ENCODE measurements around the gene LRRC25.
"Not testable (repeated sequence)": the region's sequence is repeated elsewhere in the genome, so short reads cannot be mapped to it uniquely, and the experiment has no call there.

The LRRC25 gene

GRCh38 chr19:18402455-18403248 is 5.2 kb upstream of the LRRC25 start:
- DNase-seq (ENCODE audit: low read depth) = not testable (repeated sequence)

DNA sequence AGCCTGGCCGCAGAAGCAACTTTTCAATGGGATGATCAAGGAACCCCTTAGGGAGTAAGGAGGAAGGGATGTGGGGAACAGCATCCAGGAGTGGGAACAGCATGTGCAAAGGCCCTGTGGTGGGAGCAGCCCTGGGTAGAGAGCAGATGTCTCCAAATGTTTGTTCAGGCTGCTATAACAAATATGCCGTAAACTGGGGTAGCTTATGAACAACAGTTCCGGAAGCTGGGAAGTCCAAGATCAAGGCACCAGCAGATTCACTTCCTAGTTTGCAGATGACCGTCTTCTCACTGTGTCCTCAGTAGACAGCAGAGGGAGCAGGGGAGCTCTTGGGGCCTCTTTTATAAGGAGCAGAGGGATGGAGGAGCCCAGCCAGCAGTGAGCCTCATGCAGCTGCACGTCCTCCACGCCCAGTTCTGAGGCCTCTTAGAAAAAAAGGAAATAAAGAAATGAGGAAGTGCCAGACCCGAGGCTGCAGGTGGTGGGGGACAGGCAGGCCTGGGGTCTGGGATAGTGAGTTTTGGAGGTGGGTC is 4.2 kb upstream of the LRRC25 start:
- peak; percentile 85 for DNase-seq (ENCODE audit: low read depth)

GRCh38 chr19:18399008-18399407 is 1.6 kb upstream of the LRRC25 start:
- no peak for DNase-seq (ENCODE audit: low read depth)

GRCh38 chr19:18396471-18397241 is 766 bp downstream of the LRRC25 start:
- no peak for DNase-seq (ENCODE audit: low read depth)

DNA sequence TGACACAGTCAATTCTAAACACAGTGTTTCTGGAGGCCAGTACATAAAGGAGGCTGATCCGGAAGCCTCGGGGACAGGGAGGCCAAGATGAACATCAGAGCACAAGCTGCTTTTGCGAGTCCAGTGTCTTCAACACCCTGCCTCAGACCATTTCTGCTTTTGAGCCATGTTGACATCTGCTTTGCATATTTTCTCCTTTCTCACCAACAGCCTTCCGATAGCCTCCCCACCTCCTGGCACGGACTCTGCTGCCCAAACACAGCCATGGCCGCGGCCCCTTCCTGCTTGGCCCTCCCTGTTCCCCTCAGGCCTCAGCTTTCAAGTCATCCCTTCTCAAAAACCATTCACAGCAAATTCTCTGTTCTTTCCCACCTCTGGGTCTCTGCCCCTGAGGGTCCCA is 3.6 kb downstream of the LRRC25 start:
- no peak for DNase-seq (ENCODE audit: low read depth)

DNA sequence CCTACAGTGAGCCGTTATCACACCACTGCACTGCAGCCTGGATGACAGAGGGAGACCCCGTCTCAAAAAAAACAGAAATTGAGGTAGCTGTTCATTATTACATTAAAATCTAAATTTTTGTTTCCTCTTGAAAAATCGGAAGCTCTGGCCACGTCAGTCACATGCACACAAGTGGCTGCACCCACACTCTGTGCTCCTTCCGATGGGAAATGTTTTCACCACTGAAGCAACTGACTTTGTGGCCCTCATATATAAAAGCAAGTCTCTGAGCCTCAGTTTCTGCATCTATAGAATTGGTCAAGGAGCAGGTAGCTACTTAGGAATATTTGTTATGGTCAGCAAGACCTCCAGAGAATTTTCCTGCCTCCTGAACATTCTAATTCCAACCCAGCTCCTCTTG is 4.5 kb downstream of the LRRC25 start:
- DNase-seq (ENCODE audit: low read depth) = no peak

GRCh38 chr19:18392417-18392816 is 5.0 kb downstream of the LRRC25 start:
- no peak for DNase-seq (ENCODE audit: low read depth)

DNA sequence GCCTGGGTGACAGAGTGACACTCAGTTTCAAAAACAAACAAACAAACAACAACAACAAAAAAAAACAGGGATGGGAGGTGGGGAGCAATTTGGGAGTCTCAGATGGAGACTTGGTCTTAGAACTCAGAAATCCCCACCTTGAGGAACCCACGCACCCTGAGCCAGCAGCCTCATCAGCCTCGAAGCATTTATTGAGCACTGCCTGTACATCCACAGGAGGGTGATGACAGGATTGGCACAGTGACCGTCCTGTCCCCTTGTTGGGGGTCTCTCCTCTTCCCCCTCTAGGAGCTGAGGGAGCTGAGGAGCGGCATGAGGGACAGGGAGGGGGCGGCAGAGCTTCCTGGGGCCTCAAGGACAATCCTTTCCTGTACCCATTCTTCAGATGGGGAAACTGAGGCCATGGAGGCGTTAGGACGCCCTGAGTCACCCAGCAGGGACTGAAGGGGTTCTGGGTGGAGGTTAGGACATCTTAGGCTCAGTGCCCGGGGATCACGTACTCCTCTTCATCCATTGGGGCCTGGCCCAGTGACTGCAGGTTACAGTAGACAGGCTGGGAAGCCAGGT is 5.8 kb downstream of the LRRC25 start:
- no peak for DNase-seq (ENCODE audit: low read depth)

- no peak for DNase-seq (ENCODE audit: low read depth)
These were observed 7.1 kb downstream of the LRRC25 start for GRCh38 chr19:18390065-18390907.

- DNase-seq (ENCODE audit: low read depth) = no peak
These were observed 7.7 kb downstream of the LRRC25 start for GRCh38 chr19:18389726-18390064.

DNA sequence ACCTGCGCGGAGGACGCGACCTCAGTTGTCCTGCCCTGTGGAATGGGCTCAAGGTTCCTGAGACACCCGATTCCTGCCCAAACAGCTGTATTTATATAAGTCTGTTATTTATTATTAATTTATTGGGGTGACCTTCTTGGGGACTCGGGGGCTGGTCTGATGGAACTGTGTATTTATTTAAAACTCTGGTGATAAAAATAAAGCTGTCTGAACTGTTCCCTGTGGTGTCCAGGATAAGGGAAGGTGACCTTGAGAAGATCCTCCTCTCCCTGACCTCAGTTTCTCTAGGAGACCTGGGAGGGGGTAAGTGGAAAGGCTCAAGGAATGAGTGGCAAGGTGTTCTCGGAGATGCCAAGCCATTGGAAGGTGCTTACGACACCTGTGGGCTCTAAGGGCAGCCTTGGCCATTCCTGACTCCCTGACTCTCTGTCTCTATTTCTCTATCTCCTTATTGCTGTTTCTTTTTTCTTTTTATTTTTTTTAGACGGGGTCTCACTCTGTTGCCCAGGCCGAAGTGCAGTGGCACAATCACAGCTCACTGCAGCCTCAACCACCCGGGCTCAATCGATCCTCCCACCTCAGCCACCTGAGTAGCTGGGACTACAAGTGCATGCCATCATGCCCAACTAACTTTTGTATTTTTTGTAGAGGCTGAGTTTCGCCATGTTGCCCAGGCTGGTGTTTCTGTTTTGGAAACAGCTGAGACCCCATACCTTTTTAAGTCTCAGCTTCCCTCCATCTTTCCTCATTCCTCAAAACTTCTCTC is 8.3 kb downstream of the LRRC25 start:
- no peak for DNase-seq (ENCODE audit: low read depth)

GRCh38 chr19:18388100-18388959 is 9.1 kb downstream of the LRRC25 start:
- DNase-seq (ENCODE audit: low read depth) = peak; percentile 70

GRCh38 chr19:18386543-18387271 is 10.7 kb downstream of the LRRC25 start:
- DNase-seq (ENCODE audit: low read depth) = no peak

DNA sequence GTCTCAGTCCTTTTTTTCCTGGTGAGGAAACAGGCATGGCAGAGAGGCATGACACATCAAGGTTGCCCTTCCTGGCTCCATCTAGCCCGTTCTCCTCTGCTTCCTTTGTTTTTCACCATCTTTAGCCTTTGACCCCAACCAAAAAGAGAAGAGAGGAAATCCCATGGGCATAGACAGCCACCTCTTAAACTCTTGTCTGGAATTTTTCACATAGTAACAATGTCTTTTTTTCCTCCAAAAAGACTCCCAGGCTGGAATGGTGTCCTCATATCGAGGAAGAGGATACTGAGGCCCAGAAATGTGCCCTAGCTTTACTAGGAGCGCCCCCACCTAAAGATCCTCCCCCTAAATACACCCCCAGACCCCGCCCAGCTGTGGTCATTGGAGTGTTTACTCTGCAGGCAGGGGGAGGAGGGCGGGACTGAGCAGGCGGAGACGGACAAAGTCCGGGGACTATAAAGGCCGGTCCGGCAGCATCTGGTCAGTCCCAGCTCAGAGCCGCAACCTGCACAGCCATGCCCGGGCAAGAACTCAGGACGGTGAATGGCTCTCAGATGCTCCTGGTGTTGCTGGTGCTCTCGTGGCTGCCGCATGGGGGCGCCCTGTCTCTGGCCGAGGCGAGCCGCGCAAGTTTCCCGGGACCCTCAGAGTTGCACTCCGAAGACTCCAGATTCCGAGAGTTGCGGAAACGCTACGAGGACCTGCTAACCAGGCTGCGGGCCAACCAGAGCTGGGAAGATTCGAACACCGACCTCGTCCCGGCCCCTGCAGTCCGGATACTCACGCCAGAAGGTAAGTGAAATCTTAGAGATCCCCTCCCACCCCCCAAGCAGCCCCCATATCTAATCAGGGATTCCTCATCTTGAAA is 11.5 kb downstream of the LRRC25 start, which contains the start of gene GDF15:
Gene GDF15 (plus strand): TSS at position 484 of the 868 bp plus-strand sequence. CDS start 32 bp downstream, at position 516.
- no peak for DNase-seq (ENCODE audit: low read depth)

DNA sequence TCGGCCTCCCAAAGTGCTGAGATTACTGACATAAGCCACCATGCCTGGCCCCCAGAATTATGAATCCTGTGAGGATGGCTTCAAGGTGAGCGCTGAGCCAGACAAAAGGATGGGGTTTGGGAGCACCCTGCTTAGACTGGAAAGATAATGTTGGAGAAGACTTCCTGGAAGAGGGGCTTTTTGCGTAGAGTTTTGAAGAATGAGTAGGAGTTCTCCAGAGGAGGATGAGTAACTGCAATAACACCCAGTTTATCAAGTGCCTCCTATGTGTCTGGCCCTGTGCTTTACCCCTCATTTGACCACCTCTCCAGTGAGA is 12.1 kb downstream of the LRRC25 start:
- DNase-seq (ENCODE audit: low read depth) = no peak

DNA sequence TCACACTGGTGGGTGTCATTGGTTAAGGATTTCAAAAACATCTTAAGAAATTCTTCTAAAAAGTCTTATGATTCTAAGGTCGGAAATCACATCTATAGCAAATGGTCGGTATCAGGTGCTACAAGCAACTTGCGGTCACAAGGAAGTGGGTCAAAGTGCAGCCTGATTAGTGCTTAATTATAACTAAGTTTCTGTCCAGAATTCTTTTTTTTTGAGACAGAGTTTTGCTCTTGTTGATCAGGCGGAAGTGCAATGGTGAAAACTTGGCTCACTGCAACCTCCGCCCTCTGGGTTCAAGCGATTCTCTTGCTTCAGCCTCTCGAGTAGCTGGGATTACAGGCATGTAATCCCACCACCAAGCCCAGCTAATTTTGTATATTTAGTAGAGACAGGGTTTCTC is 12.6 kb downstream of the LRRC25 start:
- DNase-seq (ENCODE audit: low read depth) = no peak

DNA sequence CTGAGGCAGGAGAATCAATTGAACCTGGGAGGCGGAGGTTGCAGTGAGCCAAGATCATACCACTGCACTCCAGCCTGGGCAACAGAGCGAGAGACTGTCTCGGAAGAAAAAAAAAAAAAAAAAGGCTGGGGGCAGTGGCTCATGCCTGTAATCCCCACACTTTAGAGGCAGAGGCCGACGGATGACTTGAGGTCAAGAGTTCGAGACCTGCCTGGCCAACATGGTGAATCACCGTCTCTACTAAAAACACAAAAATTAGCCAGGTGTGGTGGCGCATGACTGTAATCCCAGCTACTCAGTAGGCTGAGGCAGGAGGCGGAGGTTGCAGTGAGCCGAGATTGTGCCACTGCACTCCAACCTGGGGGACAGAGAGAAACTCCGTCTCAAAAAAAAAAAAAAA is 13.8 kb downstream of the LRRC25 start:
- DNase-seq (ENCODE audit: low read depth) = not testable (repeated sequence)

DNA sequence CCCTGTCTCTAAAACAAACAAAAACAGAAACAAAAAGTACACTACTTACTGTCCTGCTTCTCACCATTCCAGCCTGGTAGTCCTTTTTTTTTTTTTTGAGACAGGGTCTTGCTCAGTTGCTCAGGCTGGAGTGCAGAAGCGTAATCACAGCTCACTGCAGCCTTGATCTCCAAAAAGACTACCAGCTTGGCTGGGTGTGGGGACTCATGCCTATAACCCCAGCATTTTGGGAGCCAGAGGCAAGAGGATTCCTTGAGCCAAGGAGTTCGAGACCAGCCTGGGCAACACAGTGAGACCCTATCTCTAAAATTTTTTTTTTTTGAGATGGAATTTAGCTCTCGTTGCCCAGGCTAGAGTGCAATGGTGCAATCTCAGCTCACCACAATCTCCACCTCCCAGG is 16.6 kb downstream of the LRRC25 start:
- no peak for DNase-seq (ENCODE audit: low read depth)
